Right atrium auricular region (tissue), 2 donors: ENCODE measurements around the gene TLCD3A. TPM values are rescaled to one million over a fixed set of nuclear protein-coding genes. Genes with fewer than 3 reads are reported as not detected.

Experiments used
- DNase-seq: peaks from one replicate; pipeline ENCODE4 v3.0.0-alpha.2; 2019; ENCODE audit warnings: low spot score
- H3K27ac ChIP-seq, 2 donors: fragments of 200-600 bp; sonication (generic); 1 replicate in 1 of 2; 2 replicates in 1 of 2; pipeline ENCODE4 v1.5.1; 2016 to 2019
- H3K27me3 ChIP-seq, 2 donors: fragments of 200-600 bp; sonication (generic); one replicate each; pipeline versions ENCODE4 v1.5.1 to v1.6.0; 2017 to 2019
- H3K36me3 ChIP-seq: fragments of 200-600 bp; sonication (generic); one replicate; pipeline ENCODE4 v1.5.1; 2016
- H3K4me1 ChIP-seq, 2 donors: fragments of 200-600 bp; sonication (generic); one replicate each; pipeline versions ENCODE4 v1.5.1 to v1.6.0; 2017 to 2019
- H3K4me3 ChIP-seq, 2 donors: fragments of 200-600 bp; sonication (generic); 1 replicate in 1 of 2; 2 replicates in 1 of 2; pipeline ENCODE4 v1.5.1; 2017 to 2019; ENCODE audit warnings: mild to moderate bottlenecking in 1 of 2, moderate library complexity in 1 of 2
- H3K9me3 ChIP-seq, 2 donors: fragments of 200-600 bp; sonication (generic); one replicate each; pipeline ENCODE4 v1.5.1; 2019
- CTCF ChIP-seq, 2 donors: fragments of 200-600 bp; sonication (generic); IDR thresholded peaks; one replicate each; pipeline ENCODE4 v1.5.1; 2019; ENCODE audit warnings: antibody characterized with exemption in 2 of 2
- total RNA-seq, 2 donors: library from RNA; depleted of rRNA; stranded (reverse); fragments of >200 nt; gene quantifications; one replicate each; pipeline ENCODE4 v1.1.0, GENCODE V29; 2016

TLCD3A gene
- total RNA-seq, 2 donors from 2014 or later, result 1.5 to 4.8 TPM

GRCh38 chr17:720706-721539, 11.5 kb upstream of the TLCD3A start:
- Histone ChIP-seq H3K27me3 (no peaks in the 10 kb centered on the region), H3K27ac (no peak overlapping the region), H3K4me3 (no peak overlapping the region), H3K9me3 (no peaks in the 10 kb centered on the region), H3K4me1 (peaks cover 0 to 9% of the 10 kb centered on the region in 2 donors), H3K36me3 (no peaks in the 10 kb centered on the region)
- TF ChIP-seq CTCF (IDR thresholded peaks at IDR 0.05), result no peak
- DNase-seq, result no peak

- no peak for DNase-seq
- H3K4me3 ChIP-seq, result no peak overlapping the region
- H3K36me3 ChIP-seq, result no peaks in the 10 kb centered on the region
- peaks cover 0 to 3% of the 10 kb centered on the region in 2 donors for H3K4me1 ChIP-seq
- H3K9me3 ChIP-seq, result no peaks in the 10 kb centered on the region
- H3K27ac ChIP-seq, result no peak overlapping the region
- TF ChIP-seq CTCF (IDR thresholded peaks at IDR 0.05), result no peak
- no peaks in the 10 kb centered on the region for H3K27me3 ChIP-seq
Measured at GRCh38 chr17:721540-721937, 10.9 kb upstream of the TLCD3A start.

- no peak overlapping the region for H3K4me3 ChIP-seq
- H3K4me1 ChIP-seq, result no peaks in the 10 kb centered on the region
- no peak for TF ChIP-seq CTCF (IDR thresholded peaks at IDR 0.05)
- no peaks in the 10 kb centered on the region for H3K9me3 ChIP-seq
- no peak overlapping the region for H3K27ac ChIP-seq
- H3K36me3 ChIP-seq, result no peaks in the 10 kb centered on the region
- no peak for DNase-seq
- H3K27me3 ChIP-seq, result no peaks in the 10 kb centered on the region
Measured at GRCh38 chr17:725084-725483, 7.3 kb upstream of the TLCD3A start.

- no peak for DNase-seq
- no peaks in the 10 kb centered on the region for H3K4me1 ChIP-seq
- H3K9me3 ChIP-seq, result no peaks in the 10 kb centered on the region
- TF ChIP-seq CTCF (IDR thresholded peaks at IDR 0.05), result no peak
- no peaks in the 10 kb centered on the region for H3K36me3 ChIP-seq
- no peaks in the 10 kb centered on the region for H3K27me3 ChIP-seq
- no peak overlapping the region for H3K27ac ChIP-seq
- H3K4me3 ChIP-seq, result no peak overlapping the region
Measured at GRCh38 chr17:725746-726145, 6.7 kb upstream of the TLCD3A start.

- H3K9me3 ChIP-seq, result no peaks in the 10 kb centered on the region
- no peak for TF ChIP-seq CTCF (IDR thresholded peaks at IDR 0.05)
- H3K36me3 ChIP-seq, result no peaks in the 10 kb centered on the region
- peaks cover 0 to 5% of the 10 kb centered on the region in 2 donors for H3K4me1 ChIP-seq
- no peak for DNase-seq
- no peak overlapping the region for H3K4me3 ChIP-seq
- H3K27me3 ChIP-seq, result no peaks in the 10 kb centered on the region
- H3K27ac ChIP-seq, result no peak overlapping the region
Measured at GRCh38 chr17:726271-726919, 6.0 kb upstream of the TLCD3A start.
